Heart left ventricle (tissue), 13 donors: ENCODE results near the gene IFRD2.

Source experiments
- POLR2A ChIP-seq, 2 donors: fragments of 450-650 bp; IDR thresholded peaks; one replicate each; pipeline ENCODE4 v1.6.1; 2017; ENCODE audit warnings: antibody characterized with exemption in 2 of 2, mild to moderate bottlenecking in 2 of 2, moderate library complexity in 2 of 2
- TF ChIP-seq, protein P1 (sequence below), 12 donors: fragments of 200-600 bp; sonication (generic) in 4 of 12; IDR thresholded peaks; one replicate each; pipeline versions ENCODE4 v1.5.0 to v1.8.0; 2018 to 2022; ENCODE audit warnings: antibody characterized with exemption in 12 of 12, mild to moderate bottlenecking in 5 of 12
- donor health status: ischemic (EF 13 %, LVEDD 7.1; RV severe dilation, severe dysfunction).
- donor health status: DM: no; HTN: yes; CAD: no.
- donor health status: DM: no; HTN: no; CAD: no.
- donor health status: ischemic (EF 25% LVEDD 6.9; RV normal size, moderate dysfunction).
- donor health status: ischemic (EF 25% LVEDD 5.7; RV mildly dilated, moderate dysfunction).
- donor health status: ischemic (EF 35%, LVEDD 5.7; RV mildly dilated, moderate dysfunction).
- donor health status: nonischemic (EF 11% LVEDD 7.7; RV severe dilation, severe dysfunction).
- donor health status: DM: yes; HTN: yes; CAD: no.
- donor health status: PGD.
- donor health status: ischemic (EF 29% LVEDD 5.4; RV normal size, mild dysfunction).
- donor health status: nonischemic (EF 23%, LVEDD 6.1; RV moderate dilation, normal function).

DNA sequence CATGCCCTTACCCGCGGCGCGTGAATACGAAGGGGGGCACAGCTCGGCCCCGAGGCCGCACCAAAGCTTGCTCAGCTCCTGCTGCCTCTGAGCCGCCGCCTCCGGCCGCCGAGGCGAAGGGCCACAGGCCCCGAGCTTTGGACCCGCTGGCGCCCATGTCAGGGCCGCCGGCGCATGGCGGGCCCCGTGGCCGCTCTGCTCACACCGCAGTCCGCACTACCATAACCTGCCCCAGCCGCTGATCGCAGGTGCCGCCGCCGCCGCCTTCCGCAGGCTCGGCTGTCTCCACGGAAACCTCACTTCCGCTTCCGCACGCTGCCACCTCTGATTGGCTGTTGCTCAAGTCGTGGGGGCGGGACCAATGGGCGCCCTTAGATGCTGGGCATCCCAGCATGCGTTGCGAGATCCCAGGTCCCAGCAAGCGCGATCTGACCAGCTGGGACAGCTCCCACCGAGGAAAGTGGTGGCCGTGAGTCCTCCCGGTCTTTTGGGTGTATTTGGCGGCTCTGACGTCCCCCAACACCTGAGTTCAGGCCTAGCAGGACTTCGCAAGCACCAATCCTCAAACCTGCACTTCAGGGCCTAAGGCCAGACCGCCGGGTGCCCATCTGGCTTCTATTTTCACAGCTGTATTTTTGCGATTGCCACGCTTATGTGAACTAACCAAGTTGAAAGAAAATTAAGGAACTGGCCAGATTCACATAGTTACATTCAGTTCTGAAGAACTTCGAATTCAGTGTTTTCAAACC is 35.9 kb upstream of the IFRD2 start, which contains the start of gene TUSC2:
- TF ChIP-seq, protein P1, sequence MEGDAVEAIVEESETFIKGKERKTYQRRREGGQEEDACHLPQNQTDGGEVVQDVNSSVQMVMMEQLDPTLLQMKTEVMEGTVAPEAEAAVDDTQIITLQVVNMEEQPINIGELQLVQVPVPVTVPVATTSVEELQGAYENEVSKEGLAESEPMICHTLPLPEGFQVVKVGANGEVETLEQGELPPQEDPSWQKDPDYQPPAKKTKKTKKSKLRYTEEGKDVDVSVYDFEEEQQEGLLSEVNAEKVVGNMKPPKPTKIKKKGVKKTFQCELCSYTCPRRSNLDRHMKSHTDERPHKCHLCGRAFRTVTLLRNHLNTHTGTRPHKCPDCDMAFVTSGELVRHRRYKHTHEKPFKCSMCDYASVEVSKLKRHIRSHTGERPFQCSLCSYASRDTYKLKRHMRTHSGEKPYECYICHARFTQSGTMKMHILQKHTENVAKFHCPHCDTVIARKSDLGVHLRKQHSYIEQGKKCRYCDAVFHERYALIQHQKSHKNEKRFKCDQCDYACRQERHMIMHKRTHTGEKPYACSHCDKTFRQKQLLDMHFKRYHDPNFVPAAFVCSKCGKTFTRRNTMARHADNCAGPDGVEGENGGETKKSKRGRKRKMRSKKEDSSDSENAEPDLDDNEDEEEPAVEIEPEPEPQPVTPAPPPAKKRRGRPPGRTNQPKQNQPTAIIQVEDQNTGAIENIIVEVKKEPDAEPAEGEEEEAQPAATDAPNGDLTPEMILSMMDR (IDR thresholded peaks at IDR 0.05) = peak in 1 of 12 donors; percentile 11
- peak; percentile 28 to 82 for TF ChIP-seq POLR2A (IDR thresholded peaks at IDR 0.05)
